ENCODE measurements around the gene KRT17. TPM values are rescaled to one million over a fixed set of nuclear protein-coding genes. Genes with fewer than 3 reads are reported as not detected.

KRT17 gene
- total and polyA plus RNA-seq, 2 donors = 33.5 to 72.1 TPM

GRCh38 chr17:41658846-41659245 is 34.5 kb upstream of the KRT17 start:
- Histone ChIP-seq H3K4me3 (ENCODE audit: low read depth, low read length) (no peak overlapping the region), H3K27ac (ENCODE audit: low read depth) (peak overlapping the region; percentile 76), H3K4me1 (ENCODE audit: insufficient read depth) (no peaks in the 10 kb centered on the region), H3K36me3 (ENCODE audit: insufficient read depth) (no peaks in the 10 kb centered on the region)
- WGBS = 88% methylated on average over 5 of the region's 5 CpGs
- DNase-seq (ENCODE audit: extremely low spot score) = no peak

- DNase-seq (ENCODE audit: extremely low spot score) = no peak
- Histone ChIP-seq H3K4me1 (ENCODE audit: insufficient read depth) (no peaks in the 10 kb centered on the region), H3K4me3 (ENCODE audit: low read depth, low read length) (no peak overlapping the region), H3K36me3 (ENCODE audit: insufficient read depth) (no peaks in the 10 kb centered on the region), H3K27ac (ENCODE audit: low read depth) (peak overlapping the region; percentile 85)
- 88% methylated on average over 12 of the region's 12 CpGs for WGBS
These were observed 33.6 kb upstream of the KRT17 start for GRCh38 chr17:41657936-41658335.

- H3K4me3 ChIP-seq (ENCODE audit: low read depth, low read length) = no peak overlapping the region
- H3K4me1 ChIP-seq (ENCODE audit: insufficient read depth) = no peaks in the 10 kb centered on the region
- DNase-seq (ENCODE audit: extremely low spot score) = no peak
- no peaks in the 10 kb centered on the region for H3K36me3 ChIP-seq (ENCODE audit: insufficient read depth)
- 85% methylated on average over 16 of the region's 16 CpGs for whole genome bisulfite sequencing
- H3K27ac ChIP-seq (ENCODE audit: low read depth) = peak overlapping the region; percentile 85
These were observed 32.9 kb upstream of the KRT17 start for GRCh38 chr17:41657176-41657754.

- Histone ChIP-seq H3K36me3 (ENCODE audit: insufficient read depth) (no peaks in the 10 kb centered on the region), H3K4me1 (ENCODE audit: insufficient read depth) (no peaks in the 10 kb centered on the region), H3K27ac (ENCODE audit: low read depth) (peak overlapping the region; percentile 85), H3K4me3 (ENCODE audit: low read depth, low read length) (no peak overlapping the region)
- DNase-seq (ENCODE audit: extremely low spot score) = no peak
- WGBS = 86% methylated on average over 16 of the region's 16 CpGs
These were observed 32.1 kb upstream of the KRT17 start for GRCh38 chr17:41656249-41657023.

GRCh38 chr17:41655611-41656111 is 31.3 kb upstream of the KRT17 start:
- H3K27ac ChIP-seq (ENCODE audit: low read depth) = peak overlapping the region; percentile 85
- H3K4me1 ChIP-seq (ENCODE audit: insufficient read depth) = no peaks in the 10 kb centered on the region
- no peak overlapping the region for H3K4me3 ChIP-seq (ENCODE audit: low read depth, low read length)
- 62% methylated on average over 18 of the region's 18 CpGs for WGBS
- no peaks in the 10 kb centered on the region for H3K36me3 ChIP-seq (ENCODE audit: insufficient read depth)
- peak; percentile 88 for DNase-seq (ENCODE audit: extremely low spot score)

- no peaks in the 10 kb centered on the region for H3K36me3 ChIP-seq (ENCODE audit: insufficient read depth)
- no peak for DNase-seq (ENCODE audit: extremely low spot score)
- H3K4me1 ChIP-seq (ENCODE audit: insufficient read depth) = no peaks in the 10 kb centered on the region
- peak overlapping the region; percentile 85 for H3K27ac ChIP-seq (ENCODE audit: low read depth)
- H3K4me3 ChIP-seq (ENCODE audit: low read depth, low read length) = no peak overlapping the region
- 82% methylated on average over 24 of the region's 24 CpGs for WGBS
These were observed 30.6 kb upstream of the KRT17 start for GRCh38 chr17:41654678-41655607.

- Histone ChIP-seq H3K4me3 (ENCODE audit: low read depth, low read length) (no peak overlapping the region), H3K36me3 (ENCODE audit: insufficient read depth) (no peaks in the 10 kb centered on the region), H3K27ac (ENCODE audit: low read depth) (peak overlapping the region; percentile 85), H3K4me1 (ENCODE audit: insufficient read depth) (no peaks in the 10 kb centered on the region)
- 68% methylated on average over 14 of the region's 14 CpGs for WGBS
- DNase-seq (ENCODE audit: extremely low spot score) = no peak
These were observed 29.7 kb upstream of the KRT17 start for GRCh38 chr17:41653892-41654677.

GRCh38 chr17:41653421-41653820 is 29.0 kb upstream of the KRT17 start:
- no peak for DNase-seq (ENCODE audit: extremely low spot score)
- H3K4me1 ChIP-seq (ENCODE audit: insufficient read depth) = no peaks in the 10 kb centered on the region
- H3K27ac ChIP-seq (ENCODE audit: low read depth) = peak overlapping the region; percentile 77
- no peak overlapping the region for H3K4me3 ChIP-seq (ENCODE audit: low read depth, low read length)
- WGBS = 90% methylated on average over 5 of the region's 5 CpGs
- H3K36me3 ChIP-seq (ENCODE audit: insufficient read depth) = no peaks in the 10 kb centered on the region

- Histone ChIP-seq H3K4me3 (ENCODE audit: low read depth, low read length) (no peak overlapping the region), H3K27ac (ENCODE audit: low read depth) (peak overlapping the region; percentile 75), H3K4me1 (ENCODE audit: insufficient read depth) (no peaks in the 10 kb centered on the region), H3K36me3 (ENCODE audit: insufficient read depth) (no peaks in the 10 kb centered on the region)
- DNase-seq (ENCODE audit: extremely low spot score) = no peak
- WGBS = 78% methylated on average over 5 of the region's 5 CpGs
These were observed 28.1 kb upstream of the KRT17 start for GRCh38 chr17:41652461-41652970.

GRCh38 chr17:41651625-41652460 is 27.5 kb upstream of the KRT17 start:
- no peak overlapping the region for H3K4me3 ChIP-seq (ENCODE audit: low read depth, low read length)
- no peaks in the 10 kb centered on the region for H3K4me1 ChIP-seq (ENCODE audit: insufficient read depth)
- no peak for DNase-seq (ENCODE audit: extremely low spot score)
- peak overlapping the region; percentile 75 for H3K27ac ChIP-seq (ENCODE audit: low read depth)
- H3K36me3 ChIP-seq (ENCODE audit: insufficient read depth) = no peaks in the 10 kb centered on the region
- 63% methylated on average over 13 of the region's 13 CpGs for WGBS

- 70% methylated on average over 15 of the region's 15 CpGs for WGBS
- no peaks in the 10 kb centered on the region for H3K36me3 ChIP-seq (ENCODE audit: insufficient read depth)
- DNase-seq (ENCODE audit: extremely low spot score) = no peak
- H3K4me1 ChIP-seq (ENCODE audit: insufficient read depth) = no peaks in the 10 kb centered on the region
- peak overlapping the region; percentile 84 for H3K27ac ChIP-seq (ENCODE audit: low read depth)
- H3K4me3 ChIP-seq (ENCODE audit: low read depth, low read length) = no peak overlapping the region
These were observed 26.6 kb upstream of the KRT17 start for GRCh38 chr17:41650794-41651624.

Data from urinary bladder (tissue), 4 donors.